GM12864 (cell line): ENCODE measurements around the gene LUZP1.

Source experiments
- DNase-seq: peaks from one replicate; pipeline ENCODE4 v3.0.0-alpha.2; 2011; ENCODE audit warnings: low read depth
- H3K4me3 ChIP-seq: 2 replicates; pipeline ENCODE4 v1.5.1; 2011; ENCODE audit warnings: mild to moderate bottlenecking, low read depth, low read length, control low read depth
- TF ChIP-seq, protein P1 (sequence below): IDR thresholded peaks from 2 replicates; pipeline ENCODE4 v1.5.1; 2011; ENCODE audit warnings: low read depth, mild to moderate bottlenecking, moderate library complexity, low read length, control low read depth, inconsistent platforms; ENCODE audit errors: missing control alignments

Gene LUZP1

GRCh38 chr1:23135268-23135667, 33.4 kb downstream of the LUZP1 start:
- H3K4me3 ChIP-seq: no peak overlapping the region
- TF ChIP-seq, protein P1, sequence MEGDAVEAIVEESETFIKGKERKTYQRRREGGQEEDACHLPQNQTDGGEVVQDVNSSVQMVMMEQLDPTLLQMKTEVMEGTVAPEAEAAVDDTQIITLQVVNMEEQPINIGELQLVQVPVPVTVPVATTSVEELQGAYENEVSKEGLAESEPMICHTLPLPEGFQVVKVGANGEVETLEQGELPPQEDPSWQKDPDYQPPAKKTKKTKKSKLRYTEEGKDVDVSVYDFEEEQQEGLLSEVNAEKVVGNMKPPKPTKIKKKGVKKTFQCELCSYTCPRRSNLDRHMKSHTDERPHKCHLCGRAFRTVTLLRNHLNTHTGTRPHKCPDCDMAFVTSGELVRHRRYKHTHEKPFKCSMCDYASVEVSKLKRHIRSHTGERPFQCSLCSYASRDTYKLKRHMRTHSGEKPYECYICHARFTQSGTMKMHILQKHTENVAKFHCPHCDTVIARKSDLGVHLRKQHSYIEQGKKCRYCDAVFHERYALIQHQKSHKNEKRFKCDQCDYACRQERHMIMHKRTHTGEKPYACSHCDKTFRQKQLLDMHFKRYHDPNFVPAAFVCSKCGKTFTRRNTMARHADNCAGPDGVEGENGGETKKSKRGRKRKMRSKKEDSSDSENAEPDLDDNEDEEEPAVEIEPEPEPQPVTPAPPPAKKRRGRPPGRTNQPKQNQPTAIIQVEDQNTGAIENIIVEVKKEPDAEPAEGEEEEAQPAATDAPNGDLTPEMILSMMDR: no peak
- no peak for DNase-seq

- TF ChIP-seq, protein P1: no peak
- no peak for DNase-seq
- H3K4me3 ChIP-seq: no peak overlapping the region
Observed at GRCh38 chr1:23134055-23134454, 34.6 kb downstream of the LUZP1 start.

DNA sequence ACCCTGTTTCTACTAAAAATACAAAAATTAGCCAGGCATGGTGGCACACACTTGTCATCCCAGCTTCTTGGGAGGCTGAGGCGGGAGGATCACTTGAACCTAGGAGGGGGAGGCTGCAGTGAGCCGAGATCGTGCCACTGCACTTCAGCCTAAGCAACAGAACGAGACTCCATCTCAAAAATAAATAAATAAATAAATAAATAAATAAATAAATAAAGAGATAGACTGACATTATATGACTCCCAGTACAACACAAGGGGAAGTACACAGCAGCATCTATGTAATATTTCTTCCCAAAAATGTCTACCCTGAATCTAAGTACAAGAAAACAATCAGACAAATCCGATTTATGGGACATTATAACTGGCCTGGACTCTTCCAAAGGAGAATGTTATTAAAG, 35.1 kb downstream of the LUZP1 start:
- TF ChIP-seq, protein P1: no peak
- H3K4me3 ChIP-seq: no peak overlapping the region
- DNase-seq: no peak

DNA sequence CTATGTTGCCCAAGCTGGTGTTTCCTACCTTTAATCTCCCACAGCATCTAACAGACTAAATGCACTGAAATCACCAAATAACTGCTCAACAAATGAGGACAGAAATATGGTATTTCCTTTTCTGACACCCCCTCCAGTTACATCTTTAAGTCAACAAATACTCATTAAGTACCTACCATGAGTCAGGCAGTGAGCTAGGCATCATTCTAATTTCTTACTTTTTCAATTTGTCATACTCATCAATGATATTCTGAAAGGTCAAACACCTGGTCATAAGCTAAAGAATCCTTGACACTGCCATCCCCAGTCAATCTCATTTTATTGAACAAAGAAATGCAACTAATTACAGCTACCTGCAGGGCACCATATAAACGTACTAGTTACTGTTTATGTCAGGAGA, 36.6 kb downstream of the LUZP1 start:
- no peak overlapping the region for H3K4me3 ChIP-seq
- DNase-seq: no peak
- TF ChIP-seq, protein P1: no peak

DNA sequence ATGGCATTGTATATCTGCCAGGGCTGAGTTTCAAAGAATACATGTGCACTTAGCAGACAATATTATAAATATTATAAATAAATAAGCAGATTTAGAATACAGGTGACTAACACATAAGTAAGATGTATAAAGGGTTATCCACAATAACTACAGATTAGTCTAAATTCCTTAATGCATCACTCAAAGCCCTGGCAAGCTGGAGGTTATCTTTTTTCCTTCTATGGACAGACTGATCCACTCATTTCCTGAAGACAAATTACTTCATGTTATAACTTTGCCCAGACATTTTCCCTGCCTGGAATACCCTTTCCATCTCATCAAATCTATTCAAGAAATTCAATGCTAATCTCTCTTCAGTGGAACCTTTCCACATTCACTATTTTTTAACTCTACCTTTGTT, 38.8 kb downstream of the LUZP1 start:
- DNase-seq: no peak
- TF ChIP-seq, protein P1: no peak
- H3K4me3 ChIP-seq: no peak overlapping the region

- TF ChIP-seq, protein P1: no peak
- H3K4me3 ChIP-seq: no peak overlapping the region
- no peak for DNase-seq
Observed at GRCh38 chr1:23126801-23127200, 41.9 kb downstream of the LUZP1 start.

- no peak for DNase-seq
- H3K4me3 ChIP-seq: no peak overlapping the region
- TF ChIP-seq, protein P1: no peak
Observed at GRCh38 chr1:23126200-23126599, 42.5 kb downstream of the LUZP1 start.
